HG02623 (cell line): ENCODE results near the gene ABR.
"Not testable (repeated sequence)": the region's sequence is repeated elsewhere in the genome, so short reads cannot be mapped to it uniquely, and the experiment has no call there.

Source experiments
- ATAC-seq: cut with Tn5 transposase; IDR thresholded peaks from one replicate; pipeline ENCODE4 v1.9.1; 2021; ENCODE audit warnings: moderate library complexity; ENCODE audit not compliant: unreplicated experiment

ABR gene

GRCh38 chr17:1050246-1050995, 129.4 kb downstream of the ABR start:
- no peak for ATAC-seq

- no peak for ATAC-seq
These were observed 130.1 kb downstream of the ABR start for GRCh38 chr17:1049446-1050225.

GRCh38 chr17:1048516-1049115, 131.2 kb downstream of the ABR start:
- not testable (repeated sequence) for ATAC-seq

- no peak for ATAC-seq
These were observed 131.8 kb downstream of the ABR start for GRCh38 chr17:1047879-1048470.

- no peak for ATAC-seq
These were observed 132.5 kb downstream of the ABR start for GRCh38 chr17:1047177-1047878.

GRCh38 chr17:1045456-1045855, 134.3 kb downstream of the ABR start:
- ATAC-seq = no peak

- ATAC-seq = not testable (repeated sequence)
These were observed 135.3 kb downstream of the ABR start for GRCh38 chr17:1044387-1045009.

- no peak for ATAC-seq
These were observed 136.1 kb downstream of the ABR start for GRCh38 chr17:1043601-1044251.

GRCh38 chr17:1042486-1042885, 137.3 kb downstream of the ABR start:
- no peak for ATAC-seq

GRCh38 chr17:1041746-1042145, 138.0 kb downstream of the ABR start:
- ATAC-seq = no peak

- no peak for ATAC-seq
These were observed 139.6 kb downstream of the ABR start for GRCh38 chr17:1040216-1040600.

- ATAC-seq = no peak
These were observed 140.1 kb downstream of the ABR start for GRCh38 chr17:1039511-1040215.

- ATAC-seq = no peak
These were observed 140.7 kb downstream of the ABR start for GRCh38 chr17:1039123-1039507.

GRCh38 chr17:1038459-1039122, 141.2 kb downstream of the ABR start:
- ATAC-seq = no peak

- no peak for ATAC-seq
These were observed 142.4 kb downstream of the ABR start for GRCh38 chr17:1037238-1037879.

GRCh38 chr17:1036845-1037237, 142.9 kb downstream of the ABR start:
- ATAC-seq = no peak

GRCh38 chr17:1036171-1036844, 143.5 kb downstream of the ABR start:
- no peak for ATAC-seq
